ES-I3 (cell line): Measurements from ENCODE around the gene LTA.

Experiments
- H3K36me3 ChIP-seq: 2 replicates; pipeline ENCODE4 v1.6.1; 2013; ENCODE audit warnings: mild to moderate bottlenecking, low read length, control low read depth, moderate library complexity; ENCODE audit not compliant: insufficient read depth
- H3K4me1 ChIP-seq: 2 replicates; pipeline ENCODE4 v1.6.1; 2013; ENCODE audit warnings: mild to moderate bottlenecking, control low read depth, low read length; ENCODE audit not compliant: insufficient read depth
- H3K9ac ChIP-seq: 2 replicates; pipeline ENCODE4 v1.6.1; 2013; ENCODE audit warnings: low read depth, mild to moderate bottlenecking, low read length, moderate library complexity
- H3K9me3 ChIP-seq: 2 replicates; pipeline ENCODE4 v1.6.1; 2013; ENCODE audit warnings: mild to moderate bottlenecking, low read length, moderate library complexity; ENCODE audit not compliant: control insufficient read depth, insufficient read depth

Gene LTA

GRCh38 chr6:31573239-31574105, 1.4 kb downstream of the LTA start:
- Histone ChIP-seq H3K36me3 (no peaks in the 10 kb centered on the region), H3K4me1 (peaks cover 5% of the 10 kb centered on the region), H3K9ac (no peak overlapping the region), H3K9me3 (no peaks in the 10 kb centered on the region)

GRCh38 chr6:31574106-31575061, 2.3 kb downstream of the LTA start:
- Histone ChIP-seq H3K9me3 (no peaks in the 10 kb centered on the region), H3K9ac (no peak overlapping the region), H3K4me1 (peaks cover 11% of the 10 kb centered on the region)

DNA sequence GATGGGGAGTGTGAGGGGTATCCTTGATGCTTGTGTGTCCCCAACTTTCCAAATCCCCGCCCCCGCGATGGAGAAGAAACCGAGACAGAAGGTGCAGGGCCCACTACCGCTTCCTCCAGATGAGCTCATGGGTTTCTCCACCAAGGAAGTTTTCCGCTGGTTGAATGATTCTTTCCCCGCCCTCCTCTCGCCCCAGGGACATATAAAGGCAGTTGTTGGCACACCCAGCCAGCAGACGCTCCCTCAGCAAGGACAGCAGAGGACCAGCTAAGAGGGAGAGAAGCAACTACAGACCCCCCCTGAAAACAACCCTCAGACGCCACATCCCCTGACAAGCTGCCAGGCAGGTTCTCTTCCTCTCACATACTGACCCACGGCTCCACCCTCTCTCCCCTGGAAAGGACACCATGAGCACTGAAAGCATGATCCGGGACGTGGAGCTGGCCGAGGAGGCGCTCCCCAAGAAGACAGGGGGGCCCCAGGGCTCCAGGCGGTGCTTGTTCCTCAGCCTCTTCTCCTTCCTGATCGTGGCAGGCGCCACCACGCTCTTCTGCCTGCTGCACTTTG, 3.3 kb downstream of the LTA start, which contains the start of gene TNF:
TSS of gene TNF (plus strand) at position 231 of the 567 bp plus-strand sequence. CDS start at position 408, 177 bp downstream.
- Histone ChIP-seq H3K9ac (no peak within 1 kb of the TSS), H3K4me1 (peaks cover 18% of the 10 kb centered on the region), H3K9me3 (no peaks in the 10 kb centered on the region), H3K36me3 (no peaks in the 10 kb centered on the region)

More at GRCh38 chr6:31574106-31575061, 2.3 kb downstream of the LTA start:
- H3K36me3 ChIP-seq = no peaks in the 10 kb centered on the region

DNA sequence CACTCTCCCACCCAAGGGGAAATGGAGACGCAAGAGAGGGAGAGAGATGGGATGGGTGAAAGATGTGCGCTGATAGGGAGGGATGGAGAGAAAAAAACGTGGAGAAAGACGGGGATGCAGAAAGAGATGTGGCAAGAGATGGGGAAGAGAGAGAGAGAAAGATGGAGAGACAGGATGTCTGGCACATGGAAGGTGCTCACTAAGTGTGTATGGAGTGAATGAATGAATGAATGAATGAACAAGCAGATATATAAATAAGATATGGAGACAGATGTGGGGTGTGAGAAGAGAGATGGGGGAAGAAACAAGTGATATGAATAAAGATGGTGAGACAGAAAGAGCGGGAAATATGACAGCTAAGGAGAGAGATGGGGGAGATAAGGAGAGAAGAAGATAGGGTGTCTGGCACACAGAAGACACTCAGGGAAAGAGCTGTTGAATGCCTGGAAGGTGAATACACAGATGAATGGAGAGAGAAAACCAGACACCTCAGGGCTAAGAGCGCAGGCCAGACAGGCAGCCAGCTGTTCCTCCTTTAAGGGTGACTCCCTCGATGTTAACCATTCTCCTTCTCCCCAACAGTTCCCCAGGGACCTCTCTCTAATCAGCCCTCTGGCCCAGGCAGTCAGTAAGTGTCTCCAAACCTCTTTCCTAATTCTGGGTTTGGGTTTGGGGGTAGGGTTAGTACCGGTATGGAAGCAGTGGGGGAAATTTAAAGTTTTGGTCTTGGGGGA, 4.0 kb downstream of the LTA start:
- H3K4me1 ChIP-seq = peaks cover 18% of the 10 kb centered on the region
- H3K9ac ChIP-seq = no peak overlapping the region
- H3K36me3 ChIP-seq = no peaks in the 10 kb centered on the region
- no peaks in the 10 kb centered on the region for H3K9me3 ChIP-seq

GRCh38 chr6:31576897-31577578, 4.9 kb downstream of the LTA start:
- Histone ChIP-seq H3K9me3 (no peaks in the 10 kb centered on the region), H3K9ac (no peak overlapping the region)

DNA sequence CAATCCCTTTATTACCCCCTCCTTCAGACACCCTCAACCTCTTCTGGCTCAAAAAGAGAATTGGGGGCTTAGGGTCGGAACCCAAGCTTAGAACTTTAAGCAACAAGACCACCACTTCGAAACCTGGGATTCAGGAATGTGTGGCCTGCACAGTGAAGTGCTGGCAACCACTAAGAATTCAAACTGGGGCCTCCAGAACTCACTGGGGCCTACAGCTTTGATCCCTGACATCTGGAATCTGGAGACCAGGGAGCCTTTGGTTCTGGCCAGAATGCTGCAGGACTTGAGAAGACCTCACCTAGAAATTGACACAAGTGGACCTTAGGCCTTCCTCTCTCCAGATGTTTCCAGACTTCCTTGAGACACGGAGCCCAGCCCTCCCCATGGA, 5.5 kb downstream of the LTA start:
- H3K36me3 ChIP-seq = no peaks in the 10 kb centered on the region
- peaks cover 25% of the 10 kb centered on the region for H3K4me1 ChIP-seq
- H3K9me3 ChIP-seq = no peaks in the 10 kb centered on the region
- no peak overlapping the region for H3K9ac ChIP-seq

More at GRCh38 chr6:31576897-31577578, 4.9 kb downstream of the LTA start:
- no peaks in the 10 kb centered on the region for H3K36me3 ChIP-seq
- peaks cover 20% of the 10 kb centered on the region for H3K4me1 ChIP-seq

GRCh38 chr6:31578184-31579118, 6.4 kb downstream of the LTA start:
- no peaks in the 10 kb centered on the region for H3K36me3 ChIP-seq
- H3K4me1 ChIP-seq = peaks cover 28% of the 10 kb centered on the region
- no peaks in the 10 kb centered on the region for H3K9me3 ChIP-seq
- no peak overlapping the region for H3K9ac ChIP-seq

- H3K36me3 ChIP-seq = no peaks in the 10 kb centered on the region
- no peak overlapping the region for H3K9ac ChIP-seq
- peaks cover 28% of the 10 kb centered on the region for H3K4me1 ChIP-seq
- no peaks in the 10 kb centered on the region for H3K9me3 ChIP-seq
These were observed 7.0 kb downstream of the LTA start for GRCh38 chr6:31579119-31579505.

DNA sequence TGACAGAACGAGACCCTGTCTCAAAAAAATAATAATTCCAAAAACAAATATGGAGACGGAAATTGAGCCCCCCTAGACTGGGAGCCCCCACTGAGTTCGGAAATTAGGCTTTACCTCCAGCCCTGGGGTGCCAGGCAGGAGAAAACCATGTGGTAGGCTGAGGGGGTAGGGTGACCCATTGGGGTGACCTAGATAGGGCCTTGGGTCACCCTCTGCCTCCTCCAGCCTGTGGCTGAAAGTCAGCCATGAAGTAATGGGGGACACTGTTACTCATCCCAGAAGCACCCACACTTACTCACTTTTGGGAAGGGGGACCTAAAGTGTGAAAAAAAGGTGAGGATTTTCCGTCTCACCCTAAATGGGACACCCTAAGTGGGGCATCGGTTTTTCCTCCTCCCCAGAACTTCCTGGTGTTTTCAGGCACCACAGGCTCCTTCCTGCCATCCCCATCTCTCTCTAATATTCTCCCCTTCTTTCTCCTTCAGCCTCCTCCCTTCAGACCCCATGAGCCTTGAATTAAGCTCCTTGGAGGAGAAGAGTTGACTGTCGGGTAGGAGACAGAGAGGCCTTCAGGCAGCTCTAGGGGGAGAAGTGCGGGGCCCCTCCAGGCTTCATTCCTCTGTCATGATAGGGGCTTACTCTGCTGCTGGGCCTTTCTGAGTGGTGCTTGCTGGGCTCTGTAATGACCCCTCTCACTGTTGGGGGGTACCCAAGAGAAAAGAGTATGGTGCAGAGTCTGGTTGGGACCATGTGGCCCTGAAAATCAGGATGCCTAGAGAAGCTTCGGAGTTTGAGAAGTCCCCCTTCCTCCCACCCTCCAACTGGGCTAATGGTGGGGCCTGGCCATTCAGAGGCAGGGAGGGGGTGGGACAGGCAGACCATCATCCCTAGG, 7.7 kb downstream of the LTA start:
- H3K9ac ChIP-seq = peak overlapping the region; percentile 71; the same call in 1 of the 2 replicates
- H3K9me3 ChIP-seq = no peaks in the 10 kb centered on the region
- no peaks in the 10 kb centered on the region for H3K36me3 ChIP-seq
- peaks cover 28% of the 10 kb centered on the region for H3K4me1 ChIP-seq

DNA sequence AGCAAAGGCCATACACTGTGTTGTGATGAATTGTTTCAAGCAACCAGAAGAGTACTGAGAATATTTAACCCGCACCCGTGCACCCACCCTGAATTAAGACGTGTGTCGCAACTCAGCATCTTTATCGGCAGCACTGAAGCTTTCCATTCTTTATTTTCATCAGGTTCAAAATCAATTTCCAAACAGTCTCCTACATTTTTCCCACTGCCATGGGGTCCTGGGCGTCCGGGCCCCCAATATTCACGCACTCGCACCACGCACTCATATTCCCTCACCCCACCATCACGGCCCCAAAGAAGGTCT, 8.3 kb downstream of the LTA start:
- H3K9me3 ChIP-seq = no peaks in the 10 kb centered on the region
- peaks cover 28% of the 10 kb centered on the region for H3K4me1 ChIP-seq
- H3K9ac ChIP-seq = peak overlapping the region; percentile 71; the same call in 1 of the 2 replicates
- H3K36me3 ChIP-seq = no peaks in the 10 kb centered on the region

- Histone ChIP-seq H3K4me1 (peaks cover 28% of the 10 kb centered on the region), H3K9ac (peak overlapping the region; percentile 71), H3K9me3 (no peaks in the 10 kb centered on the region), H3K36me3 (no peaks in the 10 kb centered on the region)
These were observed 8.8 kb downstream of the LTA start for GRCh38 chr6:31580807-31581433.
